K562 (cell line): ENCODE results near the gene ABR. TPM values are rescaled to one million over a fixed set of nuclear protein-coding genes. Genes with fewer than 3 reads are reported as not detected.

Source experiments
- ARID3A ChIP-seq: IDR thresholded peaks from 2 replicates; pipeline ENCODE4 v1.6.1; 2012; ENCODE audit warnings: low read depth, low read length, improper control_type of control experiment, borderline replicate concordance
- ATF3 ChIP-seq, 2 experiments: fragments of 450-650 bp in 1 of 2; sonication (generic) in 1 of 2; formaldehyde crosslinking in 1 of 2; IDR thresholded peaks in 1 of 2; conservative IDR thresholded peaks in 1 of 2; 2 replicates each; pipeline versions ENCODE4 v1.6.1 to v1.8.1; 2016 to 2023; ENCODE audit warnings: mild to moderate bottlenecking in 2 of 2, moderate library complexity in 2 of 2, inconsistent platforms in 1 of 2, missing genetic modification reagents in 1 of 2
- COPS2 ChIP-seq: fragments of 450-650 bp; conservative IDR thresholded peaks from 2 replicates; pipeline ENCODE4 v1.6.1; 2016; ENCODE audit warnings: mild to moderate bottlenecking, moderate library complexity
- FOSL1 ChIP-seq: fragments of 200-800 bp; sonication (Bioruptor generic); conservative IDR thresholded peaks from 2 replicates; pipeline ENCODE4 v1.6.1; 2016; ENCODE audit warnings: missing genetic modification characterization, missing compliant biosample characterization
- HOXB6 ChIP-seq: fragments of 250-450 bp; sonication (Bioruptor Pico); IDR thresholded peaks from 2 replicates; pipeline ENCODE4 v1.5.1; 2022; ENCODE audit warnings: mild to moderate bottlenecking, borderline replicate concordance
- IRF1 ChIP-seq: sonication (generic); formaldehyde crosslinking; IDR thresholded peaks from 2 replicates; pipeline ENCODE4 v1.8.0; 2022; ENCODE audit warnings: missing genetic modification reagents, mild to moderate bottlenecking, borderline replicate concordance
- JUND ChIP-seq, 2 experiments: IDR thresholded peaks; 2 replicates in 1 of 2; 3 replicates in 1 of 2; pipeline ENCODE4 v1.6.1; 2011; ENCODE audit warnings: borderline replicate concordance in 2 of 2, low read depth in 2 of 2, low read length in 2 of 2, improper control_type of control experiment in 1 of 2, missing biosample characterization in 1 of 2, missing genetic modification characterization in 1 of 2, missing genetic modification reagents in 1 of 2
- SMAD1 ChIP-seq: fragments of 150-350 bp; IDR thresholded peaks from 2 replicates; pipeline ENCODE4 v1.6.1; 2014; ENCODE audit warnings: low read length, low read depth; ENCODE audit not compliant: partially characterized antibody
- TAF7 ChIP-seq: fragments of 450-650 bp; IDR thresholded peaks from 2 replicates; pipeline ENCODE4 v1.6.1; 2016; ENCODE audit warnings: missing genetic modification characterization, missing compliant biosample characterization
- TAF9B ChIP-seq: fragments of 450-650 bp; IDR thresholded peaks from 2 replicates; pipeline ENCODE4 v1.6.1; 2018; ENCODE audit warnings: mild to moderate bottlenecking; ENCODE audit not compliant: partially characterized antibody
- ZNF140 ChIP-seq: fragments of 250-450 bp; sonication (Bioruptor Pico); IDR thresholded peaks from 2 replicates; pipeline ENCODE4 v1.8.0; 2021; ENCODE audit warnings: moderate library complexity, mild to moderate bottlenecking, inconsistent platforms
- polyA plus RNA-seq, 8 experiments: library from polyadenylated mRNA; depleted of rRNA in 4 of 8; stranded (reverse) in 5 of 8; unstranded in 3 of 8; fragments of >200 nt; fragmentation: Nextera tagmentation in 2 of 8; fragmentation: Illumina TruSeq in 1 of 8; extraction: Ambion mirVana in 2 of 8; extraction: Trizol in 1 of 8; gene quantifications; 2 replicates each; pipeline versions ENCODE4 v1.2.1 to v1.2.3, GENCODE V29; 2011 to 2014; ENCODE audit warnings: inconsistent platforms in 1 of 8, missing spikeins in 1 of 8
- total RNA-seq, 7 experiments: library from RNA; depleted of rRNA in 6 of 7; stranded (reverse); fragments of >200 nt in 6 of 7; fragmentation: Illumina TruSeq in 2 of 7; extraction: Trizol in 2 of 7; gene quantifications; 2 replicates each; pipeline versions ENCODE4 v1.2.1 to v1.2.3, GENCODE V29; 2011 to 2021; ENCODE audit warnings: low replicate concordance in 1 of 7

ABR gene
- total and polyA plus RNA-seq, 9 of the 15 experiments (the other 6 are each of a cell fraction or from before 2014, with no cell fraction given): 0.07 to 1.6 (median 0.37) TPM; not detected in 1

- TF ChIP-seq JUND (IDR thresholded peaks at IDR 0.05; ENCODE audit: borderline replicate concordance, low read depth, low read length) (0 out of 2 replicates have a peak, but pooled peaks have one; percentile 23), JUND (tag; IDR thresholded peaks at IDR 0.05; ENCODE audit: borderline replicate concordance, low read depth, low read length) (no peak), TAF9B (no peak), ARID3A (no peak), IRF1 (CRISPR knock-in tag) (no peak), HOXB6 (CRISPR knock-in tag) (no peak), ZNF140 (no peak), ATF3 (IDR thresholded peaks at IDR 0.05) (peak; percentile 63), ATF3 (CRISPR knock-in tag; conservative IDR thresholded peaks at IDR 0.05) (no peak), COPS2 (no peak), TAF7 (tag) (no peak), FOSL1 (tag) (peak; percentile 82), SMAD1 (no peak)
Observed at GRCh38 chr17:1060991-1061390, 118.8 kb downstream of the ABR start (continued).
